ENCODE measurements around the gene SH3D19. TPM values are rescaled to one million over a fixed set of nuclear protein-coding genes. Genes with fewer than 3 reads are reported as not detected.
A peak's percentile ranks its signal among the peaks of the same experiment; 100 is the strongest.

Gene SH3D19
- total RNA-seq, 4 donors from 2014 or later: 117 to 201 (median 130) TPM

DNA sequence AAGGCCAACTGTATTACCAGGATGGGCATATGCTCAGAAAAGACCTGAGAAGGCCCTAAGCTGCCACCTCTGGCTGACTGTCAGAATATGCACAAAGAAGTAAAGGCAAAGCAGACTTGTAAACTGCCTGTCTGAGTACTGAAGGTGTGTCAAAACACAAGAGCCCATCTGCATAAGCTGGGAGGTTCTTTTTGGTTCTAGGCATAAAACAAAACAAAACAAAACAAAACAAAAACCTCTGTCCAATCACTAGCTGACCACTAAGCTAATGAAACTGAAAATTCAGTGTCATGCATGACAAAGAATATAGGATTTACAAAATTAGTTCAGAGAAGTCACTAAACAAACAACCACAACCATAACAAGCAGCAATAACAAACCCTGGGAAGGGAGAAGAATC is 20.6 kb downstream of the SH3D19 start:
- in situ Hi-C loops (cut with MboI; ENCODE audit: low pct_ligation_motif_present in 1 of 4, low pct_unique_long_range_greater_than_20kb in 1 of 4, low sequenced_read_pairs in 3 of 4): no loop called here
- Histone ChIP-seq H3K4me3 (no peak overlapping the region), H3K27me3 (no peaks in the 10 kb centered on the region), H3K9me3 (no peaks in the 10 kb centered on the region), H3K36me3 (no peaks in the 10 kb centered on the region), H3K4me1 (peaks cover 0 to 27% (median 16%) of the 10 kb centered on the region in 4 donors), H3K27ac (peak overlapping the region in 1 of 4 donors; percentile 25)
- intact Hi-C loops (cut with DNase I; ENCODE audit: low total_unique reads): no loop called here
- no peak for TF ChIP-seq EP300 (IDR thresholded peaks at IDR 0.05; ENCODE audit: low read depth)
- TF ChIP-seq POLR2AphosphoS5 (IDR thresholded peaks at IDR 0.05): no peak
- no peak for TF ChIP-seq POLR2A (IDR thresholded peaks at IDR 0.05)
- TF ChIP-seq, protein P1, sequence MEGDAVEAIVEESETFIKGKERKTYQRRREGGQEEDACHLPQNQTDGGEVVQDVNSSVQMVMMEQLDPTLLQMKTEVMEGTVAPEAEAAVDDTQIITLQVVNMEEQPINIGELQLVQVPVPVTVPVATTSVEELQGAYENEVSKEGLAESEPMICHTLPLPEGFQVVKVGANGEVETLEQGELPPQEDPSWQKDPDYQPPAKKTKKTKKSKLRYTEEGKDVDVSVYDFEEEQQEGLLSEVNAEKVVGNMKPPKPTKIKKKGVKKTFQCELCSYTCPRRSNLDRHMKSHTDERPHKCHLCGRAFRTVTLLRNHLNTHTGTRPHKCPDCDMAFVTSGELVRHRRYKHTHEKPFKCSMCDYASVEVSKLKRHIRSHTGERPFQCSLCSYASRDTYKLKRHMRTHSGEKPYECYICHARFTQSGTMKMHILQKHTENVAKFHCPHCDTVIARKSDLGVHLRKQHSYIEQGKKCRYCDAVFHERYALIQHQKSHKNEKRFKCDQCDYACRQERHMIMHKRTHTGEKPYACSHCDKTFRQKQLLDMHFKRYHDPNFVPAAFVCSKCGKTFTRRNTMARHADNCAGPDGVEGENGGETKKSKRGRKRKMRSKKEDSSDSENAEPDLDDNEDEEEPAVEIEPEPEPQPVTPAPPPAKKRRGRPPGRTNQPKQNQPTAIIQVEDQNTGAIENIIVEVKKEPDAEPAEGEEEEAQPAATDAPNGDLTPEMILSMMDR (IDR thresholded peaks at IDR 0.05): no peak
- DNase-seq: no peak

- Histone ChIP-seq H3K27me3 (no peaks in the 10 kb centered on the region), H3K4me3 (no peak overlapping the region), H3K36me3 (no peaks in the 10 kb centered on the region), H3K27ac (peak overlapping the region in 1 of 4 donors; percentile 25), H3K9me3 (no peaks in the 10 kb centered on the region), H3K4me1 (peaks cover 0 to 27% (median 16%) of the 10 kb centered on the region in 4 donors)
- TF ChIP-seq, protein P1 (IDR thresholded peaks at IDR 0.05): no peak
- TF ChIP-seq EP300 (IDR thresholded peaks at IDR 0.05; ENCODE audit: low read depth) (no peak), POLR2AphosphoS5 (IDR thresholded peaks at IDR 0.05) (no peak), POLR2A (IDR thresholded peaks at IDR 0.05) (no peak)
- in situ Hi-C loops (cut with MboI; ENCODE audit: low pct_ligation_motif_present in 1 of 4, low pct_unique_long_range_greater_than_20kb in 1 of 4, low sequenced_read_pairs in 3 of 4) (no loop called here), intact Hi-C loops (cut with DNase I; ENCODE audit: low total_unique reads) (no loop called here)
- no peak for DNase-seq
Measured at GRCh38 chr4:151304226-151304625, 21.2 kb downstream of the SH3D19 start.

- Histone ChIP-seq H3K36me3 (no peaks in the 10 kb centered on the region), H3K27me3 (no peaks in the 10 kb centered on the region), H3K9me3 (no peaks in the 10 kb centered on the region), H3K4me1 (peaks cover 0 to 27% (median 16%) of the 10 kb centered on the region in 4 donors), H3K4me3 (no peak overlapping the region), H3K27ac (no peak overlapping the region)
- no peak for DNase-seq
- in situ Hi-C loops (cut with MboI; ENCODE audit: low pct_ligation_motif_present in 1 of 4, low pct_unique_long_range_greater_than_20kb in 1 of 4, low sequenced_read_pairs in 3 of 4): no loop called here
- intact Hi-C loops (cut with DNase I; ENCODE audit: low total_unique reads): no loop called here
- 62 to 64% methylated on average over 3 to 4 of the region's 4 CpGs for WGBS, 2 donors (ENCODE audit: low coverage in 1 of 2)
- no peak for TF ChIP-seq EP300 (IDR thresholded peaks at IDR 0.05; ENCODE audit: low read depth)
- TF ChIP-seq POLR2AphosphoS5 (IDR thresholded peaks at IDR 0.05): no peak
Measured at GRCh38 chr4:151302432-151302831, 23.0 kb downstream of the SH3D19 start.

DNA sequence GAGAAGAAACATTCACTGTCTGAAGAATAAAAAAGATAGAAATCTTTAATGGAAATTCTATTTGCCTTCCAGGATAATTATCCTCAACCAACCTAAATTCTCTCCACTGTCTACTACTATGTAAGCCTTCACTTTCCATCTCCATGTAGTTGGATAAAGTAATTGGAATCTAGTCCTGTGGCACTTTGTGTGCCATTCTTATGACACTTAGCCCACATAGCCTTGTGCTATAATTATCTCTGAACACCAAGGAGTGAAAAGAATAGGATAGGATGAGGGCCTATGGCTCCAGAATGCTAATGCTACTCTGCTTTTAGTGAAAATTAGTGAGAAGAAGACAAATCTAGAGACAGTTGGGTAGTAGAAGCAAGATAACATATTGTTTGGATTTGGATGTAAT is 28.2 kb downstream of the SH3D19 start:
- no peaks in the 10 kb centered on the region for H3K36me3 ChIP-seq
- in situ Hi-C loops (cut with MboI; ENCODE audit: low pct_ligation_motif_present in 1 of 4, low pct_unique_long_range_greater_than_20kb in 1 of 4, low sequenced_read_pairs in 3 of 4): no loop called here
- H3K4me3 ChIP-seq: no peak overlapping the region
- peaks cover 3 to 41% (median 21%) of the 10 kb centered on the region in 4 donors for H3K4me1 ChIP-seq
- TF ChIP-seq POLR2AphosphoS5 (IDR thresholded peaks at IDR 0.05): no peak
- no peak for TF ChIP-seq EP300 (IDR thresholded peaks at IDR 0.05; ENCODE audit: low read depth)
- no peak for TF ChIP-seq POLR2A (IDR thresholded peaks at IDR 0.05)
- TF ChIP-seq, protein P1 (IDR thresholded peaks at IDR 0.05): no peak
- no peak for DNase-seq
- no peaks in the 10 kb centered on the region for H3K9me3 ChIP-seq
- H3K27ac ChIP-seq: no peak overlapping the region
- intact Hi-C loops (cut with DNase I; ENCODE audit: low total_unique reads): no loop called here
- no peaks in the 10 kb centered on the region for H3K27me3 ChIP-seq

DNA sequence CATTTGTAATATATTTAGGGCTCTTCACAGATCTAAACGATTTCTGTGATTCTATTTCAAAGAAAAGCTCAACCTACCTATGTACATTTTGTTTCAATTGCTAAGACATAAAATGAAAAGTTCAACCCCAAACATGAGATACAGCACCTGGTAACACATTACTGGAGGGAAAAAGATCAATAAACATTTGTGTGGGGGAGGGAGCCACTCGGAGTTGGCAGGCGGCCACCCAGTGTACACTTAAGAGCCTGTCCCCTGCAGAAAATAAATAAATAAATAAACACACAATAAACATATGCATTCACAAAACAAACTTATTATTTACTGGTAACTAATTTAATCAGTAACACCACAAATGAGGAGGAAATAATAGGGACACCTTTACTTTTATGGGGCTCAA is 29.2 kb downstream of the SH3D19 start:
- Histone ChIP-seq H3K36me3 (no peaks in the 10 kb centered on the region), H3K27ac (peak overlapping the region in 2 of 4 donors; percentile 68 to 78), H3K27me3 (no peaks in the 10 kb centered on the region), H3K4me1 (peaks cover 3 to 41% (median 23%) of the 10 kb centered on the region in 4 donors), H3K4me3 (no peak overlapping the region), H3K9me3 (no peaks in the 10 kb centered on the region)
- no peak for DNase-seq
- 16 to 44% methylated on average over 3 of the region's 3 CpGs for WGBS, 2 donors (ENCODE audit: low coverage in 1 of 2)
- in situ Hi-C loops (cut with MboI; ENCODE audit: low pct_ligation_motif_present in 1 of 4, low pct_unique_long_range_greater_than_20kb in 1 of 4, low sequenced_read_pairs in 3 of 4) (no loop called here), intact Hi-C loops (cut with DNase I; ENCODE audit: low total_unique reads) (no loop called here)
- no peak for TF ChIP-seq EP300 (IDR thresholded peaks at IDR 0.05; ENCODE audit: low read depth)
- no peak for TF ChIP-seq POLR2A (IDR thresholded peaks at IDR 0.05)
- TF ChIP-seq, protein P1 (IDR thresholded peaks at IDR 0.05): no peak
- no peak for TF ChIP-seq POLR2AphosphoS5 (IDR thresholded peaks at IDR 0.05)

Measured in transverse colon (tissue), 4 donors.